ENCODE measurements around the gene SMIM3.
"Not testable (repeated sequence)": the region's sequence is repeated elsewhere in the genome, so short reads cannot be mapped to it uniquely, and the experiment has no call there.

Gene SMIM3

DNA sequence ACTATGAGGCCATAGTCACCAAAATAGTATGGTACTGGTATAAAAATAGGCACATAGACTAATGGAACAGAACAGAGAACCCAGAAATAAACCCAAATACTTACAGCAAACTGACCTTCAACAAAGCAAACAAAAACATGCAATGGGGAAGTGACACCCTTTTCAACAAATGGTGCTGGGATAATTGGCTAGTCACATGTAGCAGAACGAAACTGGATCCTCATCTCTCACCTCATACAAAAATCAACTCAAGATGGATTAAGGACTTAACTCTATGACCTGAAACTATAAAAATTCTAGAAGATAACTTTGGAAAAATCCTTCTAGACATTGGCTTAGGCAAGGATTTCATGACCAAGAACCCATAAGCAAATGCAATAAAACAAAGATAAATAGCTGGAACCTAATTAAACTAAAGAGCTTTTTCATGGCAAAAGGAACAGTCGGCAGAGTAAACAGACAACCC is 14.9 kb downstream of the SMIM3 start:
- DNase-seq (ENCODE audit: low read depth in 2 of 2) = not testable (repeated sequence)

DNA sequence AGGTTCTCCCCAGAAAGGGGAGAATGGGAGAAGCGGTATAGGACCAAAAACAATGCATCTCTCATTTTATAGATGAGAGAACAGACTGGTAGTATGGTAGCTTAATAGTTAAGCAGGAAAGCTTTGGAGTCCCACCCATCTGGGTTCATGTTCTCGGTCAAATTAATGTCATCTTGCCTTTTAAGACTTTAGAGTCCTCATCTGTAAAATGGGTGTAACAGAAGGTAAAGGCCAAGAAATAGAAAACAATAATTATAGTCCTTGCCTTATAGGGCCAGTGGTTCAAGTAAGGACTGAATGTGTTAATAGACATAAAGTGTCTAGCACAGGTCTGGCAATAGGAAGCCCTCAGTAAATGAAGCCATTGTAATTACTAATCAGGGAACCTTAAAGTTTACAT is 16.4 kb downstream of the SMIM3 start:
- DNase-seq (ENCODE audit: low read depth in 2 of 2) = no peak

DNA sequence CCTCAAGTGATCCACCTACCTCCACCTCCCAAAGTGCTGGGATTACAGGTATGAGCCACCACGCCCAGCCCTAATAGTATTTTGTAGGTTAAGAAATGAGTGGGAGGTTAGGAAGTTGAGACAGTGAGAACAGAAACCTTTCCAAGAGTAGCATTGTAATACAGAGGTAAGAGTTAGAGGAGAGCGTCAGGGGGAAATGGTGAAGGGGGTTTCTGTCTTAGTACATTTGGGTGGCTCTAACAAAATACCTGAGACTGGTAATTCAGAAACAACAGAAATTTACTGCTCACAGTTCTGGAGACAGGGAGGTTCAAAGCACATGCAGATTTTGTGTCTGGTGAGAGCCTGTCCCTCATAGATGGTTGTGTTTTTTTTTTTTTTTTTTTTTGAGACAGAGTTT is 18.8 kb downstream of the SMIM3 start:
- no peak for DNase-seq (ENCODE audit: low read depth in 2 of 2)

DNA sequence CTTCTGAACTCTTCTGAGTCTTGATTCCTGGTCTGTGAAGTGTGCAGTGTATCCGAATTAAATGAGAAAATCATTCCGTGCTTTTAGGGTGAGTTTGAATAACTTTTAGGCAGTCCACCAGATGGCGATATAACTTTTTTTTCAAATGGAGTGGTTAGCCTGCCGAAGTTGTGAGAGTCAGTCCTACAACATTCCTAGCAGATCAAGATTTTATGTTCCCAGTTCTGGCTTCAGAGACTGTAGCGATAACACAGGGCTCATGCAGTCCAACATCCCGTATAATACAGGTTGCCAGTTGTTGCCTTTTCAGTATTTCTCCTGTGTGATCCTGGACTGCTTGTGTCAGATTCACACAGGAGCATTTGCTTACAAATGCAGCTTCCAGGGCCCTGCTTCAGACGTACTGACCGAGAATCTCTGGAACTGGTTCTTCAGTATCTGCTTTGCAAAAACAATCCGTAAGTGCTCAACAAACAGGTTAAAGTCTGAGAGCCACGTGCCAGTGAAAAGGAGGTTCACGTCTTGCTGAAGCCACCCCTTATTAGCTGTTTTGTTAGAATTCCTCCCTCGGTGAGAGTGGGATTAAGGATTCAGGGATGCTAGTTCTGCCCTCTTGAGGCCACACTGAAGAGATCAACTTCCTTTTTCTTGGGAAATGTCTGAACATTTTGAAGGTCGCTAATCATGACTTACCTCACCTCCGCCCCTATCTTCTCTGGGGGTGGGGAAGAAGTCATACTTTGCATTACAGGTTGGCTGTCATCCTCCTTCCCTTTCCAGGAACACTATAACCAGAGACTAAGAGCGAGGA is 22.8 kb downstream of the SMIM3 start:
- no peak for DNase-seq (ENCODE audit: low read depth in 2 of 2)

DNA sequence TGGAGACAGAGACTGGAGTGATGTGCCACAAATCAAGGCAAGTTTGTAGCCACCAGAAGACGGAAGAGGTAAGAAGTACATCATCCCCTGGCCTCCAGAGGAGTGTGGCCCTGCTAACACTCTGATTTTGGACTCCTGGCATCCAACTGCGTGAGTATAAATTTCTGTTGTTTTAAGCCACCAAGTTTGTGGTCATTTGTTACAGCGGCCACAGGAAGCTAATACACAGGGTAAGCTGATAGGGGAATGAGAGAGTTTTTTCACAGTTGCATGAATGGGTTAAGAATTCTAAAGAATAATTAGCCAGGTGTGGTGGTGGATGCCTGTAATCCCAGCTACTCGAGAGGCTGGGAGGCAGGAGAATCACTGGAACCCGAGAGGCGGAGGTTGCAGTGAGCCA is 25.8 kb downstream of the SMIM3 start:
- DNase-seq (ENCODE audit: low read depth in 2 of 2) = no peak

DNA sequence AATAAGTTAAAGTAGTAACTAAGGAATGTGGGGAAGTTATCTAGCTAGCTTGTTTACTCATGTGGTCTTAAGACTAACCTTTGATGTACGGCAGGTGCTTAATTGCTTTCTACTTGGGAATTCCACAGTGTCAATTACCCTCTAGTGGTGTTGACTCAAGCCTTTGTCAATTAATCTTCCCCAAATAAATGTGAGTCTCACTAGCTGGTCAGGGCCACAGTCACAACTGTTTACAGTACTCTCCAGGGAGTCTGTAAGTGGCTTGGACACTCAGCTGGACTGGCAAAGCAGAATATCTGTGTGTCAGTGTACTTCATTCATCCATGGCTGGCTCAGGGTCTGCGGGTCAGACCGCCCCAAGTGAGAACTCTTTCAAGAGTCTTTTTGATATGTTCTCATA is 30.8 kb downstream of the SMIM3 start:
- DNase-seq (ENCODE audit: low read depth in 2 of 2) = no peak

DNA sequence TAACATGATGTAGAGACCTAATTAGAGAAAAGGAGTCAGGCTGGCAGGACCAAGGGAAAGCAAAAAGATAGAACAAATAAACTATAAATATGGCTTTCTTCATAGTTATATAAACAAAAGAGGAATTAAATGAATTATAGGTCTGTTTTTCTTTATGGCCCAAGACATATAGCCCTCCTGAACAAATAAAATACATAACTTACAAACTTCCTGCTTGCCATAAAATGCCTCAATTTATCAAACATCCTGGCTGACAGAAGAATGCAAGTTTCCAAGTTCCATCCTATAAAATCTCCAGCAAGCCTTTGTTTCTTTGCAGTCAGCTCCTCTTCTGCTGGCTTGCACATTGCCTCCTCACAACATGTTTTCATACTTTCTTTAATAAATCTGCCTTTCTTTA is 36.5 kb downstream of the SMIM3 start:
- no peak for DNase-seq (ENCODE audit: low read depth in 2 of 2)

DNA sequence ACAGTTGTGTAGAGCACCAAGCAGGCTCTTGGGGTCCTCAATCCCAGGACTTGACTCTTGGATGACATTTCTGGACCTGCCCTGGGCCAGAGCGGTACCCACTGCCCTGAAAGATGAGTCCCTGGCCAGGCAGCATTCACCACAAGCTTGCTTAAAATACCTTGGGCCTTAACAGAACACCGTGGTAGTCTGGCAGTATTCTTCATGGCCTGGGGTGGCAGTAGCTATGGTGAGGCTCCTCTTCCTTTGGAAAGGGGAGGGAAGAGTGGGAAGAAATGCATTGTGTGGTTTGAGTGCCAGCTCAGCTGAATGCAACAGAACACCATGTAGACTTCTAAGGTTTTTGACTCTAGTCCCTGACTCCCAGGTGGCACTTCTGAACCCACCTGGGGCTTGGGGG is 38.4 kb downstream of the SMIM3 start:
- no peak for DNase-seq (ENCODE audit: low read depth in 2 of 2)

DNA sequence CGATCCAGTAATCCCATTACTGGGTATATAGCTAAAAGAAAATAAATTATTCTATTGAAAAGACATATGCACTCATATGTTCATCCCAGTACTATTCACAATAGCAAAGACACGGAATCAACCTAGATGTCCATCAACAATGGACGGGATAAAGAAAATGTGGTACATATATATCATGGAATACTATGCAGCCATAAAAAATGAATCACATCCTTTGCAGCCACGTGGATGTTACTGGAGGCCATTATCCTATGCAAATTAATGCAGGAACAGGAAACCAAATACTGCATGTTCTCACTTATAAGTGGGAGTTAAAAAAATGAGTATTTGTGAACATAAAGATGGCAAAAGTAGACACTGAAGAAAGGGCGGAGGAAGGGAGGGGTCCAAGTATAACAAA is 51.2 kb downstream of the SMIM3 start:
- no peak for DNase-seq (ENCODE audit: low read depth in 2 of 2)

DNA sequence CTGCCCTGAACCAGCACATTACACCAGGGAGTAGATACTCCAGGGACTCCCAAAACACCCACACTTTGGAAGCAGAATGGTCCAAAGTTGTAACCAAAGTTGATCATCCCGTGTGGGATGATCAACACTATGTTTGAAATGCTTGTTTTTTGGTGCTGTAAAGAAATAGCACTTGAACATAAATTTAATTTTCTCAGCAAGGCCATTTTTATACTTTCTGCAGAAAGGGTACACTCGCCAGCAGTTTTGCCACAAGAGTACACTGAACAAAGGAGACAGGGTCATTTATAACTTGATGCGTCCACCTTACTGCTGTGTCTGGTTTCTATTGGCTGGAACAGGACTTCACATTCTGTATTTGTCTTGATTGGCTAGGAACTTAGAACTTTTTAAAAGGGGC is 53.3 kb downstream of the SMIM3 start:
- not testable (repeated sequence) for DNase-seq (ENCODE audit: low read depth in 2 of 2)

DNA sequence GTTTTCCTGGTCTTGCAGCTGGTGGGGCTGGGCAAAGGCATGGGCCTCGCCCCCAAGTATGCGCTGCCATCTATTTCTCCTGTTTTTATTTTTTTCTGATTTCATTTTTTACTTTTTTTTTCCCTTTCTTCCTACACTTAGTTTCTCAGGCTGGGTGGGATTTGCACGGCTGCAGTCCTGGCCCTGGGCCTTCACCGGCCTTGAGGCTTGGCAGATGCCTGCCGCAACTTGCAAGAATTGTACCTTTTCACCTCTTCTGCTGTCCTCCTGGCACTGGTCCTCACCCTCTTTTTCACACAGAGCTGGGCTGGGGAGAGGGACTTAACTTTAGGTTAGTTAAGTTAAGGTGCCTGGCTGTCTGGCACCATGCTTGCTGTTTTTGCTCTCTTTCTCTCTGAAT is 57.5 kb downstream of the SMIM3 start:
- DNase-seq (ENCODE audit: low read depth in 2 of 2) = no peak

DNA sequence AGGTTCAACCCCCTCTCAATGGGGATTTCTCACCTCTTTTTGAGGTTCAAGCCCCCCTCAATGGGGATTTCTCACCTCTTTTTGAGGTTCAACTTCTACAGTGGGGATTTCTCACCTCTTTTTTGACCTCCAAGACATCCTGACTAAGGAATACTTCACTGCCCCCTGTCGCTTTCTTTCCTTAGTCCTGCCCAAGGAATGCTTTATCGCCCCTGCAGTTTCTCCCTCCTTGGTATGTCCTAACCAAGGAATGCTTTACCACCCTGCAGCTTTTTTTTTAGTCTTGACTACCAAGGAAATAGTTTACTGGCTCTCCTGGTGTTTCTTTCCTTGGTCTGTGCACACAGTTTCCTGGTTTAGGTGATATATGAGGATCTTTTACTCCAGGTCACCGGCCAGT is 58.1 kb downstream of the SMIM3 start:
- no peak for DNase-seq (ENCODE audit: low read depth in 2 of 2)

DNA sequence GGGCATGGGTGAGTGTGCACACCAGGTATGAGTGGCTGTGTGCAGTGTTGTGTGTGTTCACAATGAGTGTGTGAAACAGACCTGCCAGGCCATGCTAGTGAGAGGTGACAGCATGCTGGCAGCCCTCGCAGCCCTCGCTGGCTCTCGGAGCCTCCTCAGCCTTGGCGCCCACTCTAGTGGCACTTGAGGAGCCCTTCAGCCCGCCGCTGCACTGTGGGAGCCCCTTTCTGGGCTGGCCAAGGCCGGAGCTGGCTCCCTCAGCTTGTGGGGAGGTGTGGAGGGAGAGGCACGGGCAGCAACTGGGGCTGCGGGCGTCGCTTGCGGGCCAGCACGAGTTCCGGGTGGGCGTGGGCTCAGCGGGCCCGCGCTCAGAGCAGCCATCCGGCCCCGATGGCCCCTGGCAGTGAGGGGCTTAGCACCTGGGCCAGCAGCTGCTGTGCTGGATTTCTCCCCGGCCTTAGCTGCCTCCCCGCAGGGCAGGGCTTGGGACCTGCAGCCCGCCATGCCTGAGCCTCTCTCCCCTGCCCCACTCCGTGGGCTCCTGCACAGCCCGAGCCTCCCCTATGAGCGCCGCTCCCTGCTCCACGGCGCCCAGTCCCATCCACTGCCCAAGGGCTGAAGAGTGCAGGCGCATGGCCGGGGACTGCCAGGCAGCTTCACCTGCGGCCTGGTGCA is 66.8 kb downstream of the SMIM3 start:
- not testable (repeated sequence) for DNase-seq (ENCODE audit: low read depth in 2 of 2)

DNA sequence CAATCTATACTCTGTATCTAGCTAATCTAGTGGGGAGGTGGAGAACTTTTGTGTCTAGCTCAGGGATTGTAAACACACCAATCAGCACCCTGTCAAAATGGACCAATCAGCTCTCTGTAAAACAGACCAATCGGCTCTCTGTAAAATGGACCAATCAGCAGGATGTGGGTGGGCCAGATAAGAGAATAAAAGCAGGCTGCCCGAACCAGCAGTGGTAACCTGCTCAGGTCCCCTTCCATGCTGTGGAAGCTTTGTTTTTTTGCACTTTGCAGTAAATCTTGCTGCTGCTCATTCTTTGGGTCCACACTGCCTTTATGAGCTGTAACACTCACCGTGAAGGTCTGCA is 67.7 kb downstream of the SMIM3 start, which contains the start of gene IRGM:
TSS of gene IRGM (plus strand) at position 214 of the 346 bp plus-strand sequence. CDS start 1,603 bp downstream, outside the sequence.
- DNase-seq (ENCODE audit: low read depth in 2 of 2) = not testable (repeated sequence)
